CD4-positive, alpha-beta T cell treated with Interleukin-1 beta for 1 hour (primary cell): ENCODE measurements around the gene SMAD3.

Experiments
- DNase-seq, 2 donors: peaks; one replicate each; pipeline ENCODE4 v3.0.0-alpha.2; 2020 to 2022

Gene SMAD3

DNA sequence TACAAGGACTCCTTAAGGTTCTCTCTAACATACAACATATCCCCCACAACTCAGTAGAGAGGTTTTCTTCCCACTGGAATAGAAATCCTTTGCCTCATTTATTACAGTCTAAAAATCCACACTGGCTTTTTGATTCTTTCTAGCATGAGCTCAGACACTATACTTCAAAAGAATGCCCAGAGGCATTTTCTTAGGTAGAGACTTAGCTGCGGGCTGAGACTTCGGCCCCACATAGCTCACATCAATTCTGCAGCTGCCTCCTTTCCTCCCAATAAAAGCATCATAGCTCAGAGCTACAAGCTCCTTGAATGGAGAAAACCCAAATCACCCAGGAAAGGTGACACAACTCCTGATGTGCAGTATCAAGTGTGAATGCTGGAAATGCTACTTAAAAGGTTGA lies 136.7 kb downstream of the SMAD3 start:
- no peak for DNase-seq

DNA sequence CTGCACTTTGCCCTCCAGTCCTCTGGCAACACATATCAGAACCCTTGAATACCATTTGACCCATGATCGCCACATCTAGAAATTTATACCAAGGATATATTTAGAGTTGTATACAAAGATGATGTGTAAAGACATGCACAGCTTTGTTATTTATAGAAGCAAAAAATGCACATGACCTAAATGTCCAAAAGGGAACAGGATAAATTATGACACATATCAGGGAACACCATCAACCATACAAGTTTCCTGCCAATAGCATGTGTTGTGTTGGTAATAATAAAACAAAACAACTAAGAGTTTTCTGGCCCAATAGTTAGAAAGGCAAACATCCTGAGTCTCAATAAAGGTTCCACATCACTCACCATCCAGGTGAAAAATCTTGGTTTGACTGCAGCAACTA lies 137.6 kb downstream of the SMAD3 start:
- DNase-seq, result no peak

DNA sequence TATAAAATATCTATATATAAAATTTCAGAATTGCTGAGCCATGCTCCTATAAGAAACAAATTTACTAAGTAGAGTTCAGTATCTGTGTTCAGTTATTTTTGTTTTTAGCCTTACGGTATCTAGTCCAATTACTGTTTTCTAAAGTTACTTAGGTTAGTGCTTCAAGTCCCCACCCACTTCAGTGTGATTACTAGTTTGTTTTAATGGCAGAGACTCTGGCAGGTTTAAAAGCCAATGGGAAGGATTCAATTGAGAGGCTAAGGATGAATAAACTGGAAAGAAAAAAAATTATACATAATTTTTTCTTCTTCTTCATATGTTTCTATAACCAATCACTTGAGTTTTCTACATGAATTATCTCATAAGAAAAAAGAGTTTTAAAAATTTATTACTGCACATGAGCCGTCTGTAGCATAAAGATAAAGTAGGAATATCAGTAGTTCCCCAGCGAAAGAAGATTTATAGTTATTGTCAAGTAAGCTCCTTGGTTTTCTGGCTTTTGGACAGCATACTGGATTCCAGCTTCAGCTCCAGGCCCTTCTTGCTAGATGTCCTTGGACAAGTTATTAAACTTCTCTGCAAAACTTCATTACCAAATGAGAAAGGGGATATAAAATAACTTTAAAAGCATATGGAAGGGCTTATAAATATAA lies 142.3 kb downstream of the SMAD3 start:
- no peak for DNase-seq

DNA sequence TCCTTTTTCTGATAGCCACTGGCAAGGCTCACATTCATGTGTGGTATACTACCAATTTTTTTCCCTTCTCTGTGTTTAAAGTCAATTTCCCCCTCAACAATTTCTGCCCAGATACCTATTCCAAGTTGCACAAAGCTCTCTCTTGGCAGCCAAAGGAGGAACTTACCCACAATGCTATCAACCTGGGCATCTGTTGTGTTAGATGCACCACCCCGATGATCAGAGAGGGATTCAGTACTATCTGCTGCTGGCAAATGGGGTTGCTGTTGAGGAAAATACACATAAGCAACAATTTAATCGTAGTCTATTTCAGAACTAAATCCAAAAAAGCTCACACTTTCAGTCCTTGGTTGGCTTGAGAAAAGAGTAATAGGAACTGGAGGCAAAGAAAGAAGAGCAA lies 143.0 kb downstream of the SMAD3 start:
- no peak for DNase-seq

DNA sequence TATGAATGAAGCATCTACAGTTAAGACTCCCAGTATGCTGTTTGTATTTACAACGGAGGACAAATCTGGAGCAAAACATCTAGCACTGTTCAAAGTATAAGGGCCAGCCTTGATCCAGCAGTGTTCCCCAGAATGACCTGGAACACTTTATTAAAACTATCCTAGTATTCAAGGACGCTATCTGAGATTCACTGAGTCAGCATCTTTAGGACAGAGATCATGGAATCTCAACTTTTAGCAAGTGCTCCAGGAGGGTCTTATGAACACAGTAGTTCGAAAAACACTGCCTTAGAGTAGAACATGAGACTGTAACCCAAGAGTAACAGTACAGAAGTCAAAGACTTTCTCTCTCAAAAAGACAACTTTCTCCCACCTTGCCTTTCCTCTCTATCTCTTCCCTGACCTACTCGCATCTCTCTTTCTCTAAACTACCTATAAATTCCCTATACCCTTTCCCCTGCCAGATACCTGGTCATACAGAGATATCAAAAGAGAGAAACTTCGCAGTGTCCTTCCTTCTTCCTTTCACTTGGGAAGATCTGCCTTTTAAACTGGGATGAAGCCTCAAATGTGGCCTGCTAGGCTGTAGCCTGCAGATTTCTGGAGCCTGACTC lies 145.3 kb downstream of the SMAD3 start:
- no peak for DNase-seq

DNA sequence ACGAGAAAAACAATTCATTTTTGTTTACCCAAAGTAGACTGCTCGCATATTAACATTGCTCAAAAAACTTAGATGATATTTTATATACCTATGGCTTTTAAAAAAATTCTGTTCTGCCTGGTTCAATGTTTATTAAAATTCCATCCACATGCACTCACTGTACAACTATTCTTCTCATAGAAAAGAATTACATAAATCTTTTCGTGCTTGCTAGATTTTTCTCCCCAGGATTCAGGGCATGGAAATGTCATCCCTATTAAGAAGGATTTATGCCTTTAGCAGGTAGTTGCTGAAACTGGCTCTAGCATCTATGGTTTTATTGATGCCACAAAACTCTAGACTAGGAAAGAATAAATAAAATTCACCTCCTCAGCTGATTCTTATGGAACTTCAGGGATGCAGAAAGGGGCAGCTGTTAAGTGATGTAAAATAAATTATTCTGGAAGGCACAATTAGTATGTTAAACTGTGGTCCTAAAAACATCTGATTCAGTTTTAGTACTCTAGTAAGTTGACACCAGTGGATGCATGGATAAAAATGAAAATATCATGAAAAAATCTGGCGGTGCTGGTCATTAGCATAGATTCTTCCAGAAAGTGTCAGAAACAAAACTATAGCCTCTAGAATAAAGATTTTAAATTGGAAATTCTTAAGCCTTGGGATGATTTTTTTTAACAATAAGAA lies 147.4 kb downstream of the SMAD3 start:
- DNase-seq, result no peak

DNA sequence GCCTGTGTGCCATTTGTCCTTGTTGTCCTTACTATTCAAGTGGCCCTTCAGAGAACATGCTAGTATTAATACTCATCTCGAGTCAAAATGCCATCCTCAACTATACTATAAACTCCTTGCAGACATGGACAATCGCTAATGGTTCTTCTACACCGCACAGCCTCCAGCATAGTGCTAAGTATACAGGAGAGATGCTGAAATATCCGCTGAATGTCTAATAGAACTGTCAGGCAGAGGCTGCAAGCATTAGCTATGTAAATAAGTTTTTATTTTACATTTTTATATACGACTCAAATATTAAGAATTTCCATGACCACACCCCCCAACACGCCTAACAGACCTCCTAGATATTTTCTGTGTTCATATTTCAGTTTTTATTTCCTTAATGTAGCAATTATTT lies 149.7 kb downstream of the SMAD3 start:
- no peak for DNase-seq

DNA sequence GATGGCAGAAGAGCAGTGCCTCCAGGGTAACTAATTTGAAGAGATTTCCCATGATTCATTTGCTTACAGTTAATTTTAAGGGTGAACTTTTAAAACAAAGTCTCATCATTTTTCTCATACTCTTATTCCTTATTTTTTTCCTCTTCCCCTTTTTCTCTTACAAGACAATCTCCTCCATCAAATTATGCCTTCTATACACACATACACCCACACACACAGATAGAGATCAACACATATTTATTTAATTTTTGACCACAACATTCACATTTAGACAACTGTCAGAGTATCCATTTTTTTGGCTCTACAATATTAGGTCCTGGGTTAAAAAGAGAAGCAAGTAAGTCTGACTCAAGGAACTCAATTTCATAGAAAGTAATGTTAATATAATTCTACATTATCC lies 151.5 kb downstream of the SMAD3 start:
- DNase-seq, result no peak

DNA sequence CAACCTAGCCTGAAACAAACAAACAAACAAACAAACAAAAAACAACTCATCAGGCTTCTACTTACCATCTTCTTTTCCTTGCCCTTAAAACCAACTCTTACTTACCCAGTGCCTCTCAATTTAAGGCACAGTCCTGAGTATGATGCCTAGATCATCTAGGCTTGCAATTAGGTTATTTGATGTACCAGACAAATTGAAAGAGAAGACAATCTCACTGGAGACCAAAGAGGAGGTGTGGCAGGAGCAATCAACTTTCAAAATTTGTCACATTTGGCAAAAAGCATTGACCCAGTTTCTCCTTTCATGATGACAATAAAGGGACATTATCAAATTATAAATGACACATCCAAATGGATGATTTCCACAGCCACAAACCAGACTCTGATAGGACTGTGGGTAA lies 153.0 kb downstream of the SMAD3 start:
- no peak for DNase-seq

DNA sequence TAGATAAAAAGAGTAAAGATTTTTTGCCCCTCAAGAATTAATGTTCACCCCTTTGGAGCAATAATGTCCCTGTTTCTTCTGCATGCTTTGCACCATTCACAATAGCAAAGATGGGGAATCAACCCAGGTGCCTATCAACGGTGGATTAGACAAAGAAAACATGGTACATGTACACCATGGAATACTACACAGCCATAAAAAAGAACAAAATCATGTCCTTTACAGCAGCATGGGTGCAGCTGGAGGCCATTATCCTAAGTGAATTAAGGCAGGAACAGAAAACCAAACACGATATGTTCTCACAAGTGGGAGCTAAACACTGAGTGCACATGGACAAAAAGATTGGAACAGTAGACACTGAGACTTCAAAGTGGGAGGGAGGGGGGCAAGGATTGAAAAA lies 153.9 kb downstream of the SMAD3 start:
- DNase-seq, result no peak

DNA sequence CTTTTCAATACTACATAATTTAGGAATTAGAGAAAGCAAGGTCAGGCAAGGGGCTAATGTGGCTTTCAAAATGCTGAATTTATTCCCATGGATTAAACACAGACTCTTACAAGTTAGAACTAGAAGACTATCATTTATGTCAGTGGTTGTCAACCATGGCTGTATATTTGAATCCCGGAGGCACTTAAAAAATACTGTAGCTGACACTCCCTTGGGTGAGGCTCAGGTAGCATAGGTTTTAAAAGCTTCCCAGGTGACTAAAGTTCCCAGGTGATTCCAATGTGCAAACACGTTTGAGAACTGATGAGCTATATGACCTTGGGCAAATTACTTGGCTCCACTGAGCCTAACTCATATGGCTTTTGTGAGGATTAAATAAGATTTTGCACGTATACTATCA lies 159.5 kb downstream of the SMAD3 start:
- no peak for DNase-seq

DNA sequence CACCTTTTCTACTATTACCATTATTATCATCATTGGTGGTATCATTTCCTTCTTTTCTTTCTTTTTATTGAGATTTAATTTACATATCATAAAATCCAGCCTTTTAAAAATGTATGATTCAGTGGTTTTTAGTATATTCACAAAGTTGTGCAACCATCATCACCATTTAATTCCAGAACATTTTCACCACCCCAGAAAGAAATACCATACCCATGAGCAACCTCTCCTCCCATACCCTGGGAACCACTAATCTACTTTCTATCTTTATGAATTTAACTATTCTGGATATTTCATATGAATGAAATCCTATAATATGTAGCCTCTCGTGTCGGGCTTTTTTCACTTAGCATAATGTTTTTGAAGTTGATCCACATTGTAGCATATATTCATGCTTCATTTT lies 159.9 kb downstream of the SMAD3 start:
- no peak for DNase-seq

DNA sequence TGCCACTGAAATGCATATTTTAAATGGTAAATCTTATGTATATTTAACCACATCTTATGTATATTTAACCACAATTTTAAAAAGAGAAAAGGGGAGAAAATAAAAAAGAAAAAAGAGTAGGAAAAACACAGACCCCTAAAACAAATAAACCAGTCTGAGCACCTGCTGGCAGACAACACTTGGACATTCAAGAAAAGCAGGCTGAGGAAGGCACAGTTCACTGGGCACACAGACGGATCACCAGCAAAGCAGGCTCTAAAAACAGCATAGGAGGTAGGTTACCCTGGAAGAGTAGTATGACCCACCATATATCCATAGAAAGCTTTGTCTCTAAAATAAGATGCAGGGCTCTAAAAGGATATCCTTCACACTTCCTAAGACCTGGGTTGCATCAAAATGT lies 162.0 kb downstream of the SMAD3 start:
- no peak for DNase-seq

DNA sequence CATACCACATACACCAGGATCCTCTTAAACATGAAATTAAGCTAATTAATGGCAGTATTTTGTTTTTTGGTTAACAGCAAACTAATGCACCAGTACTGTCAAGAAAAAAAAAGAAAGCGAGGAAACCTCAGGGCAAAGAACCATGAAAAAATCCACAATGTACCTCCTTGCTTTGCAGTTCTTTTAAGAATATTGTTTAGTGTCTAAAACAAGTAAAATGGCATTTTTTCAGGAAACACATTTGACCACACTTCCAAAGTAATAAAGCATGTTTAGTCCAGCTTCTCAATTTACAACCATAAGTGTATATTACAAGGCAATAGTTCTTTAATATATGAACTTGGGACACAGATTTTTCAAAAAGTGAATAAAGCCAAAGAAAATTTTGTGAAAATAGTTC lies 162.4 kb downstream of the SMAD3 start:
- no peak for DNase-seq

DNA sequence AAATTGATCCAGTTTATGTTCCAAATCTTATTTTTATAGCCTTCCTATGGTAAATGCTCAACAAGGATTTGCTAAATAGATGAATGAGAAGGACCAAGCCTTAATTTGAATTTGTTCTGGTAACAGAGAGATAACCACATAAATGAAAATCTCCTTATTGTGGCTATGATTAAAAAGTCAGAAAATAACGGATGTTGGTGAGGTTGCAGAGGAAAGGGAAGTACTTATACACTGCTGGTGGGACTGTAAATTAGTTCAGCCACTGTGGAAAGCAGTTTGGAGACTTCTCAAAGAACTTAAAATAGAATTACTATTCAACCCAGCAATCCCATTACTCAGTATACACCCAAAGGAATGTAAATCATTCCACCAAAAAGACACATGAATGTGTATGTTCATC lies 162.9 kb downstream of the SMAD3 start:
- no peak for DNase-seq

DNA sequence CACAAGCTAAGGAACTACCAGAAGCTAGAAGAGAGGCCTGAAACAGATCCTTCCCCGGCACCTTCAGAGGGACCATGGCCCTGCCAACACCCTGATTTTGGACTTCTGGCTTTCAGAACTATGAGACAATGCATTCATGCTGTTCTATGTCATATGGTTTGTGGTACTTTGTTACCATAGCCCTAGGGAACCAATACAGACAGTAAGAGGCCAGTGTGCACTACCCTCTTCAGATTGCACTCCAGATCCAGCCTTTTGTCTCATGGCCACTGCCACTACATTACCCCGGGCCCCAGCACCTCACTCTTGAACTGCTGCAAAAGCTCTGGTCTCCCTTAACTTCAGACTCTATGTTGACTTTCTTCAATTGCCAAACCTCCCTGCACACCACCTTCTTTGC lies 165.1 kb downstream of the SMAD3 start:
- no peak for DNase-seq

DNA sequence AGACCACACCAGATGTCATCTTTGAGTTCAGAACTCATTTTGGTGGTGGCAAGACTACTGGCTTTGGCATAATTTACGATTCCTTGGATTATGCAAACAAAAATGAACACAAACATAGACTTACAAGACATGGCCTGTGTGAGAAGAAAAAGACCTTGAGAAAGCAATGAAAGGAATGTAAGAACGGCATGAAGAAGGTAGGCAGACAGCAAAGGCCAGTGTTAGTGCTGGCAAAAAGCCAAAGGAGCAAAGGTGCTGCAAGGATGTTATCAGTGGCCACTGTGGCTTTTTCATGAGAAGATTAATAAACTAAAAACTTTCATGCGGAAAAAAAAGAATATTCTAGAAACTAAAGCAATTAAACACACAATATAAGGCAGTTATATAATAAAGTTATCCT lies 167.2 kb downstream of the SMAD3 start:
- DNase-seq, result no peak

DNA sequence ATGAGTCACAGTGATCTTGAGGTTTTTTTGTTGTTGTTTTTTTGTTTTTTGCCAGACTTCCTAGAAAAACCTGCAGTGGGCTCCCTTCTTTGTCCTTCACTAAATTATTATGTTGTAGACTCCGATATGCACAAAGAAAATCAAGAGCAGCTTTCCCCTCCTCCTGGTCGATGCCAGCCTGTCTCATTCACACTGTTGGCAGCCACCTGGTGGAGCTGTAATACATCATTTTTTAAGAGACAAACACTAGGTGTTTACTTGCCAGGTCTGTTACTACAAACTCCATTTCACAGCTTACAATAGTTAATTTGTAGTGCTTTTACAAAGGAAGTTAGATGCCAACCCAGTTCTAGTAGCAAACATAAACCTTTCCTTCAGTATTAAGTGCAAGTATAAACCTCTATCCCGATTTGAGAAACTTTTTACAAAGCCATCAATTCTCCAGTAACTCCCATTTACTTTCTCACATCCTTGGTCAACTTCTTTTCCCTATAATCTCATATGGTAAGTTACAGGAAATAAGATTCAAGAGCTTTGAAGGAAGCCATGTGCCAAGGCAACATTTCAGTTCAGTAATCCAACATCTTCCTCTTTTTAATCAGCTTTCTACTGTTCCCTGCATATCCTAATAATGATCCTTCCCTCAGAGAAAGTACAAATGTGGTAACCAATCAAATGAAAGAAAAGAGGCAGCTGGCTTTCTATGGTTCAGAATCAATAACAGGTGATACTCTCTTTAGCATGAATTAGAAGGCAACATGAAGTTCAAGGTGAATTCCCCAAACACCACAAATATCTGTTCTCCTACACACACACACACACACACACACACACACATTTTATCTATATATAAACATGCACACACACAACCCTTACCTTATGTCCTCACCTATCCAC lies 175.1 kb downstream of the SMAD3 start:
- peak in 1 of 2 donors; percentile 52 for DNase-seq

DNA sequence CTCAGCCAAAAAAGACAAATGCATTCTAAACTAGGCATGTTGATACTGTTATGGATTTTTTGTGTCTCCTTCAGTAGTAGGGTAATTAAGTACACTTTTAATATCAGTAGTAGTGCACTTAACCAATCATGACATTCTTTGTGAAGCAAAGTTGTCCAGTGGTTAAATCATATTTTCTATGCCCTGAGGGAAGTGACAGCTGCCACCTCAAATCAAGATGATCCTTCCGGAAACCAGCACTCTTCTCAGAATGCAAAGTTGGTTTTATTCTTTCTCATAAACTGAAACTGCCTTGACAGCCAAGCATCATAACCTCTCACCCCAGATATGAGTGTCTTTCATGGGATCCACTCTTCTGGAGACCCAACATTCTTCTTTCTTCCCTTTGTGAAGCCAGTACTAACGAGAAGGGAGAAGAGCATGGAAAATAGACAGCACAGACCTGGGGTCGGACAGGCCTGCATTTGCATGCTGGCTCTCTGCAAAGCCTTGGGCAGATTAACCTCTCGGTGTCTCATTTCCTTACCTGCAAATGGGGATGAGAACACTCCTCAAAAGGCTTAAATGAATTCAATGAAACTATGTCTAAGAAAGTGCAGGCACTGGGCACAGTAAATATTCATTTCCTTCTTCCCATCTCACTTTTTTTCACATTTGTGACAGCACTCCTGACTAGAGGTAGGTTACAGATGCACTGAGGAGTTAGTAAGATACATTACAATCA lies 175.9 kb downstream of the SMAD3 start:
- DNase-seq, result peak in 1 of 2 donors; percentile 23

DNA sequence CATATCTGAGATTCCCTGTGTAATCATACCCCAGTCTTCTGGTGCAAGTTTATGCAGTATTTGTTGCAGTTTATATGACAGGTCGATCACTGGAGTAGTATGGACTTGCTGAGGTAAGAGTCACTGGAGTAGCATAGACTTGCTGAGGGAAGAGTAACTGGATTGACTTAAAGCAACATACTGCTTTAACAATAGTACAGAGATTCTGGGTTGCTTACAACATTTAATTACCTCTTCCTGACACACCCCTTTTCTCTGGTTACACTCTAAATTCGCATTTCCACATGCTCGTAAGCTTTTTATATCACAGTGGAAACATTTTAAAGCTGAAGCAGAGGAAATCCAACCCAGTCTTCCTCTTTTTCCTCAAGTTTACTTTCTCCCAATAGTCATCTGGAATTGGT lies 177.3 kb downstream of the SMAD3 start:
- no peak for DNase-seq
